Neural progenitor cell (in vitro differentiated cells): Measurements from ENCODE around the gene RNF145.

Source experiments
- EZH2phosphoT487 ChIP-seq: fragments of 200-600 bp; sonication (generic); IDR thresholded peaks from 2 replicates; pipeline ENCODE4 v1.6.1; 2017; ENCODE audit warnings: antibody characterized with exemption
- TF ChIP-seq, protein P1 (sequence below): fragments of 200-600 bp; sonication (generic); IDR thresholded peaks from 2 replicates; pipeline ENCODE4 v1.5.1; 2017; ENCODE audit warnings: antibody characterized with exemption, mild to moderate bottlenecking

DNA sequence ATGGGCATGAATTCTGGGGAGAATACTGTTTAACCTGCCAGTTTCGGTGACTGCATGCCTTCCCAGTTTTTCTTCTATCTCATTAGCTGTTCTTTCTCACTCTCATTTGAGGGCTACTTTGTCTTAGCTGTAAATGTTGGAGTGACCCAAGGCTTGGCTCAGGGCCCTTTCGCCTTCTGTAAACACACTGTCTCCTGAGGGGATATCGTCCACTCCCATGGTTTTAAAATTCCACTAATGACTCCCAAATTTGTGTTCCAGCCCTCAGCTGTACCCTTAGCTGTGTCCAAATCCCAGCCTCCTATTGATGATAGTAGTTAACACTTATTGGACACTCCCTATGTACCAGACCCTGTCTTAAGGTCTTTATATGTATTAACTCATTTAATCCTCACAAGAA lies 14.1 kb upstream of the RNF145 start:
- TF ChIP-seq EZH2phosphoT487: no peak
- TF ChIP-seq, protein P1, sequence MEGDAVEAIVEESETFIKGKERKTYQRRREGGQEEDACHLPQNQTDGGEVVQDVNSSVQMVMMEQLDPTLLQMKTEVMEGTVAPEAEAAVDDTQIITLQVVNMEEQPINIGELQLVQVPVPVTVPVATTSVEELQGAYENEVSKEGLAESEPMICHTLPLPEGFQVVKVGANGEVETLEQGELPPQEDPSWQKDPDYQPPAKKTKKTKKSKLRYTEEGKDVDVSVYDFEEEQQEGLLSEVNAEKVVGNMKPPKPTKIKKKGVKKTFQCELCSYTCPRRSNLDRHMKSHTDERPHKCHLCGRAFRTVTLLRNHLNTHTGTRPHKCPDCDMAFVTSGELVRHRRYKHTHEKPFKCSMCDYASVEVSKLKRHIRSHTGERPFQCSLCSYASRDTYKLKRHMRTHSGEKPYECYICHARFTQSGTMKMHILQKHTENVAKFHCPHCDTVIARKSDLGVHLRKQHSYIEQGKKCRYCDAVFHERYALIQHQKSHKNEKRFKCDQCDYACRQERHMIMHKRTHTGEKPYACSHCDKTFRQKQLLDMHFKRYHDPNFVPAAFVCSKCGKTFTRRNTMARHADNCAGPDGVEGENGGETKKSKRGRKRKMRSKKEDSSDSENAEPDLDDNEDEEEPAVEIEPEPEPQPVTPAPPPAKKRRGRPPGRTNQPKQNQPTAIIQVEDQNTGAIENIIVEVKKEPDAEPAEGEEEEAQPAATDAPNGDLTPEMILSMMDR: no peak
